HEK293 (cell line): ENCODE results near the gene NECAB2.

ENCODE experiments used
- CTCF ChIA-PET: fragments of 350-600 bp; formaldehyde crosslinking; extraction: SDS; loops from one replicate; lab custom pipeline; 2021; ENCODE audit warnings: antibody characterized with exemption; lab: Yijun Ruan, JAX
- POLR2A ChIA-PET: fragments of 300-600 bp; formaldehyde crosslinking; extraction: SDS; loops from one replicate; lab custom pipeline; 2020; ENCODE audit warnings: antibody characterized with exemption, inconsistent platforms; lab: Yijun Ruan, JAX
- H3K27ac ChIP-seq: fragments of 200-500 bp; sonication (Bioruptor generic); 2 replicates; pipeline ENCODE4 v1.5.1; 2014; ENCODE audit warnings: low read depth, low read length, control low read depth, inconsistent platforms; ENCODE audit errors: extremely low read depth
- H3K36me3 ChIP-seq, 2 experiments: fragments of 200-500 bp in 1 of 2; sonication (Bioruptor generic) in 1 of 2; 1 replicate in 1 of 2; 2 replicates in 1 of 2; pipeline ENCODE4 v1.5.1; 2014 to 2017; ENCODE audit warnings: inconsistent platforms in 2 of 2, low read length in 2 of 2; ENCODE audit not compliant: control insufficient read depth in 2 of 2, insufficient read depth in 1 of 2
- H3K4me1 ChIP-seq: fragments of 200-500 bp; sonication (Bioruptor generic); 2 replicates; pipeline ENCODE4 v1.5.1; 2014; ENCODE audit warnings: mild to moderate bottlenecking, low read length, inconsistent platforms; ENCODE audit not compliant: control insufficient read depth, insufficient read depth
- H3K4me3 ChIP-seq: 2 replicates; pipeline ENCODE4 v1.5.1; 2011; ENCODE audit warnings: low read depth, mild to moderate bottlenecking, control low read depth, low read length, moderate library complexity
- H3K9me3 ChIP-seq: fragments of 200-500 bp; sonication (Bioruptor generic); 2 replicates; pipeline ENCODE4 v1.5.1; 2014; ENCODE audit warnings: low read depth, low read length, inconsistent platforms; ENCODE audit not compliant: control insufficient read depth, insufficient read depth
- EGR2 ChIP-seq: fragments of 450-650 bp; formaldehyde crosslinking; IDR thresholded peaks from 2 replicates; pipeline ENCODE4 v1.5.1; 2016; ENCODE audit warnings: low read depth, missing biosample characterization, missing genetic modification characterization
- FEZF1 ChIP-seq: fragments of 450-650 bp; formaldehyde crosslinking; IDR thresholded peaks from 2 replicates; pipeline ENCODE4 v1.5.1; 2016; ENCODE audit warnings: missing biosample characterization, missing genetic modification characterization
- INSM2 ChIP-seq: fragments of 450-650 bp; formaldehyde crosslinking; IDR thresholded peaks from 2 replicates; pipeline ENCODE4 v1.5.1; 2016; ENCODE audit warnings: missing biosample characterization, missing genetic modification characterization
- SETDB1 ChIP-seq: IDR thresholded peaks from one replicate; pipeline ENCODE4 v1.6.1; 2017; ENCODE audit warnings: mild to moderate bottlenecking, low read length, moderate library complexity, mixed read lengths; ENCODE audit not compliant: insufficient read length
- SP2 ChIP-seq: fragments of 450-650 bp; formaldehyde crosslinking; IDR thresholded peaks from 2 replicates; pipeline ENCODE4 v1.5.1; 2016; ENCODE audit warnings: missing biosample characterization, missing genetic modification characterization
- SP3 ChIP-seq: fragments of 450-650 bp; formaldehyde crosslinking; IDR thresholded peaks from 2 replicates; pipeline ENCODE4 v1.5.1; 2016; ENCODE audit warnings: missing biosample characterization, missing genetic modification characterization
- ZBTB20 ChIP-seq: fragments of 450-650 bp; formaldehyde crosslinking; IDR thresholded peaks from 2 replicates; pipeline ENCODE4 v1.5.1; 2016; ENCODE audit warnings: missing biosample characterization, missing genetic modification characterization
- ZBTB49 ChIP-seq: fragments of 450-650 bp; formaldehyde crosslinking; IDR thresholded peaks from 2 replicates; pipeline ENCODE4 v1.5.1; 2016; ENCODE audit warnings: missing biosample characterization, missing genetic modification characterization, low read depth
- ZNF10 ChIP-seq: fragments of 450-650 bp; formaldehyde crosslinking; IDR thresholded peaks from 2 replicates; pipeline ENCODE4 v1.5.1; 2017; ENCODE audit warnings: missing biosample characterization, missing genetic modification characterization
- ZNF138 ChIP-seq: fragments of 450-650 bp; formaldehyde crosslinking; IDR thresholded peaks from 2 replicates; pipeline ENCODE4 v1.5.1; 2016; ENCODE audit warnings: missing biosample characterization, missing genetic modification characterization, borderline replicate concordance
- ZNF140 ChIP-seq: fragments of 450-650 bp; formaldehyde crosslinking; IDR thresholded peaks from 2 replicates; pipeline ENCODE4 v1.5.1; 2016; ENCODE audit warnings: missing biosample characterization, missing genetic modification characterization
- ZNF174 ChIP-seq: fragments of 450-650 bp; formaldehyde crosslinking; IDR thresholded peaks from 2 replicates; pipeline ENCODE4 v1.5.0; 2017; ENCODE audit warnings: missing biosample characterization, mild to moderate bottlenecking, missing genetic modification characterization
- ZNF24 ChIP-seq: fragments of 450-650 bp; formaldehyde crosslinking; IDR thresholded peaks from 2 replicates; pipeline ENCODE4 v1.5.1; 2016; ENCODE audit warnings: missing biosample characterization, missing genetic modification characterization
- ZNF26 ChIP-seq: fragments of 450-650 bp; formaldehyde crosslinking; IDR thresholded peaks from 2 replicates; pipeline ENCODE4 v1.5.1; 2016; ENCODE audit warnings: missing biosample characterization, missing genetic modification characterization
- ZNF341 ChIP-seq: fragments of 450-650 bp; formaldehyde crosslinking; IDR thresholded peaks from 2 replicates; pipeline ENCODE4; 2016; ENCODE audit warnings: low read depth, missing biosample characterization, missing genetic modification characterization
- ZNF362 ChIP-seq: fragments of 450-650 bp; formaldehyde crosslinking; IDR thresholded peaks from 2 replicates; pipeline ENCODE4 v1.5.1; 2016; ENCODE audit warnings: missing biosample characterization, missing genetic modification characterization
- ZNF549 ChIP-seq: fragments of 450-650 bp; IDR thresholded peaks from 2 replicates; pipeline ENCODE4 v1.5.1; 2018; ENCODE audit warnings: missing biosample characterization, missing genetic modification characterization, mild to moderate bottlenecking, inconsistent platforms, moderate library complexity
- ZNF707 ChIP-seq: fragments of 450-650 bp; formaldehyde crosslinking; IDR thresholded peaks from 2 replicates; pipeline ENCODE4 v1.5.1; 2016; ENCODE audit warnings: missing biosample characterization, missing genetic modification characterization
- ZSCAN30 ChIP-seq: fragments of 450-650 bp; IDR thresholded peaks from 2 replicates; pipeline ENCODE4 v1.5.1; 2018; ENCODE audit warnings: missing biosample characterization, mild to moderate bottlenecking, missing genetic modification characterization, moderate library complexity
- ZSCAN4 ChIP-seq: fragments of 450-650 bp; formaldehyde crosslinking; IDR thresholded peaks from 2 replicates; pipeline ENCODE4 v1.5.1; 2017; ENCODE audit warnings: missing biosample characterization, missing genetic modification characterization

NECAB2 gene

GRCh38 chr16:84047206-84047605 lies 79.2 kb downstream of the NECAB2 start:
- TF ChIP-seq ZNF140 (no peak), INSM2 (tag by site-specific recombination) (no peak), SP3 (no peak), SETDB1 (no peak), ZNF24 (tag by site-specific recombination) (no peak), FEZF1 (no peak), ZSCAN4 (tag by site-specific recombination) (no peak), ZSCAN30 (tag by site-specific recombination) (no peak), ZNF707 (tag by site-specific recombination) (no peak), ZBTB49 (tag by site-specific recombination) (no peak), ZNF362 (tag by site-specific recombination) (no peak), EGR2 (tag by site-specific recombination) (no peak), ZBTB20 (tag by site-specific recombination) (no peak), ZNF138 (tag by site-specific recombination) (no peak), ZNF174 (tag by site-specific recombination) (no peak), ZNF10 (tag by site-specific recombination) (no peak), SP2 (tag by site-specific recombination) (no peak), ZNF341 (tag by site-specific recombination) (no peak), ZNF26 (tag by site-specific recombination) (no peak), ZNF549 (tag by site-specific recombination) (no peak)
- TF ChIP-seq, all 188 proteins: peak for 0
- Histone ChIP-seq H3K4me3 (no peak overlapping the region), H3K27ac (no peak overlapping the region), H3K9me3 (no peaks in the 10 kb centered on the region), H3K36me3 (peaks cover 0 to 20% of the 10 kb centered on the region in 2 experiments; a peak in 1 of 3 replicates), H3K4me1 (peaks cover 7% of the 10 kb centered on the region)
- ChIA-PET POLR2A (no interaction called here), CTCF (interaction anchor here (1.8 to 2.3 kb wide), 2 partner anchors 18 to 90 kb away, joined by 5 to 8 read pairs; no protein-coding TSS in a partner anchor)
